Caco-2 (cell line): ENCODE data around the gene PGLYRP4. TPM values are rescaled to one million over a fixed set of nuclear protein-coding genes. Genes with fewer than 3 reads are reported as not detected.

Experiments
- BruUV-seq: library from RNA; stranded (reverse); fragments of 400-500 nt; replicated peaks from 2 replicates; lab custom pipeline; 2021; lab: Mats Ljungman, UMichigan
- CTCF ChIA-PET: fragments of 300-600 bp; sonication (Branson Sonifier 250); formaldehyde crosslinking; loops from one replicate; lab custom pipeline; 2022; ENCODE audit warnings: antibody characterized with exemption; lab: Charles Lee
- POLR2A ChIA-PET: fragments of 300-600 bp; sonication (Branson Sonifier 250); formaldehyde crosslinking; loops from one replicate; lab custom pipeline; 2022; ENCODE audit warnings: antibody characterized with exemption; lab: Charles Lee
- DNase-seq, 2 experiments: peaks; one replicate each; pipeline versions ENCODE4 v3.0.0 to v3.0.0-alpha.2; 2020 to 2022
- H3K27me3 ChIP-seq: replicated peaks from 2 replicates; pipeline ENCODE4 v1.6.0; 2011; ENCODE audit warnings: low read length; ENCODE audit not compliant: control insufficient read depth, insufficient read depth
- H3K36me3 ChIP-seq: 2 replicates; pipeline ENCODE4 v1.5.1; 2011; ENCODE audit warnings: low read length; ENCODE audit not compliant: control insufficient read depth, insufficient read depth
- H3K4me1 ChIP-seq: fragments of 250-450 bp; sonication (Bioruptor Pico); 2 replicates; pipeline ENCODE4 v1.5.1; 2020; ENCODE audit warnings: mild to moderate bottlenecking
- H3K4me3 ChIP-seq: 2 replicates; pipeline ENCODE4 v1.5.1; 2011; ENCODE audit warnings: low read depth, mild to moderate bottlenecking, control low read depth, low read length
- H3K9me3 ChIP-seq: fragments of 250-450 bp; sonication (Bioruptor Pico); 2 replicates; pipeline ENCODE4 v1.5.1; 2020; ENCODE audit warnings: mild to moderate bottlenecking, moderate library complexity
- H3K27ac Mint-ChIP-seq: one replicate; pipeline ENCODE4 v1.8.0; 2022; ENCODE audit warnings: mixed read lengths; ENCODE audit not compliant: unreplicated experiment
- H3K27me3 Mint-ChIP-seq: one replicate; pipeline ENCODE4 v1.8.0; 2022; ENCODE audit warnings: mixed read lengths; ENCODE audit not compliant: insufficient read depth, unreplicated experiment
- H3K36me3 Mint-ChIP-seq: one replicate; pipeline ENCODE4 v1.8.0; 2022; ENCODE audit warnings: mild to moderate bottlenecking, mixed read lengths; ENCODE audit not compliant: insufficient read depth, unreplicated experiment
- H3K4me1 Mint-ChIP-seq: one replicate; pipeline ENCODE4 v1.8.0; 2022; ENCODE audit warnings: low read depth, mixed read lengths; ENCODE audit not compliant: unreplicated experiment
- H3K4me3 Mint-ChIP-seq: one replicate; pipeline ENCODE4 v1.8.0; 2022; ENCODE audit warnings: mild to moderate bottlenecking, moderate library complexity, mixed read lengths; ENCODE audit not compliant: unreplicated experiment
- H3K9me3 Mint-ChIP-seq: one replicate; pipeline ENCODE4 v1.8.0; 2022; ENCODE audit warnings: mixed read lengths; ENCODE audit not compliant: unreplicated experiment
- intact Hi-C: fragments of 100-400 bp; cut with micrococcal nuclease; formaldehyde crosslinking; loops from one replicate; pipeline ENCODE4 v1.10.0; 2022; ENCODE audit not compliant: unreplicated experiment
- total RNA-seq: library from RNA; stranded (reverse); gene quantifications from 2 replicates; pipeline ENCODE4 v1.2.3, GENCODE V29; 2022
- TF ChIP-seq, protein P1 (sequence below), 2 experiments: fragments of 200-600 bp in 1 of 2; IDR thresholded peaks; 1 replicate in 1 of 2; 2 replicates in 1 of 2; pipeline versions ENCODE4 v1.5.1 to v1.8.0; 2011 to 2022; ENCODE audit warnings: antibody characterized with exemption in 1 of 2, control low read depth in 1 of 2, inconsistent platforms in 1 of 2, low read depth in 1 of 2, low read length in 1 of 2, mild to moderate bottlenecking in 1 of 2, moderate library complexity in 1 of 2; ENCODE audit not compliant: insufficient read depth in 1 of 2, severe bottlenecking in 1 of 2, unreplicated experiment in 1 of 2

The PGLYRP4 gene
- total RNA-seq, 1 experiment from 2014 or later, result not detected

DNA sequence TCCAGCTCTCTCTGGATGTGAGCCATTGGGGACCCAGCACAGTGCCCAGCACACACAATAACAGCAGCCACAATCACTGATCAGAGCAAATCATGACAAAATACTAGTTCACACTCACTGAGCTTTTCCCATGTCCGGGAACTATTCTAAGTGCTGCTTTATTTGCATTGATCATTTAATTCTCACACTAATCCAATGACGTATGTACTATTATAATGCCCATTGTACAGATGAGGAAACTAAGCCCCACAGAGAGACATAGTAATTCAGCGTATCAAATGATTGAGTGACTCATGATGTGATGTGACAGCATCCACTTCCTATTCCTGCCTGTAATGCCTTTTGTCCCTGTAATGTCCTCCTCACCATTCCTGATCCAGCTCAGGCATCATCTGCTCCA lies 44.2 kb upstream of the PGLYRP4 start:
- H3K4me3 ChIP-seq, result no peak overlapping the region
- CTCF ChIA-PET, result no interaction called here
- no TSS peak for BruUV-seq
- no peaks in the 10 kb centered on the region for H3K9me3 ChIP-seq
- no peaks in the 10 kb centered on the region for H3K36me3 ChIP-seq
- H3K27me3 ChIP-seq, result no peaks in the 10 kb centered on the region
- Mint-ChIP-seq H3K36me3 (no peaks in the 10 kb centered on the region), H3K4me1 (peaks cover 4% of the 10 kb centered on the region), H3K27ac (no peak overlapping the region), H3K4me3 (no peak overlapping the region), H3K27me3 (peaks cover 20% of the 10 kb centered on the region), H3K9me3 (no peaks in the 10 kb centered on the region)
- intact Hi-C loops, result no loop called here
- POLR2A ChIA-PET, result no interaction called here
- DNase-seq, result no peak
- TF ChIP-seq, protein P1, sequence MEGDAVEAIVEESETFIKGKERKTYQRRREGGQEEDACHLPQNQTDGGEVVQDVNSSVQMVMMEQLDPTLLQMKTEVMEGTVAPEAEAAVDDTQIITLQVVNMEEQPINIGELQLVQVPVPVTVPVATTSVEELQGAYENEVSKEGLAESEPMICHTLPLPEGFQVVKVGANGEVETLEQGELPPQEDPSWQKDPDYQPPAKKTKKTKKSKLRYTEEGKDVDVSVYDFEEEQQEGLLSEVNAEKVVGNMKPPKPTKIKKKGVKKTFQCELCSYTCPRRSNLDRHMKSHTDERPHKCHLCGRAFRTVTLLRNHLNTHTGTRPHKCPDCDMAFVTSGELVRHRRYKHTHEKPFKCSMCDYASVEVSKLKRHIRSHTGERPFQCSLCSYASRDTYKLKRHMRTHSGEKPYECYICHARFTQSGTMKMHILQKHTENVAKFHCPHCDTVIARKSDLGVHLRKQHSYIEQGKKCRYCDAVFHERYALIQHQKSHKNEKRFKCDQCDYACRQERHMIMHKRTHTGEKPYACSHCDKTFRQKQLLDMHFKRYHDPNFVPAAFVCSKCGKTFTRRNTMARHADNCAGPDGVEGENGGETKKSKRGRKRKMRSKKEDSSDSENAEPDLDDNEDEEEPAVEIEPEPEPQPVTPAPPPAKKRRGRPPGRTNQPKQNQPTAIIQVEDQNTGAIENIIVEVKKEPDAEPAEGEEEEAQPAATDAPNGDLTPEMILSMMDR (IDR thresholded peaks at IDR 0.05; ENCODE audit: insufficient read depth in 1 of 2, low read depth in 1 of 2, low read length in 1 of 2, severe bottlenecking in 1 of 2, unreplicated experiment in 1 of 2), result no peak
- H3K4me1 ChIP-seq, result no peaks in the 10 kb centered on the region

DNA sequence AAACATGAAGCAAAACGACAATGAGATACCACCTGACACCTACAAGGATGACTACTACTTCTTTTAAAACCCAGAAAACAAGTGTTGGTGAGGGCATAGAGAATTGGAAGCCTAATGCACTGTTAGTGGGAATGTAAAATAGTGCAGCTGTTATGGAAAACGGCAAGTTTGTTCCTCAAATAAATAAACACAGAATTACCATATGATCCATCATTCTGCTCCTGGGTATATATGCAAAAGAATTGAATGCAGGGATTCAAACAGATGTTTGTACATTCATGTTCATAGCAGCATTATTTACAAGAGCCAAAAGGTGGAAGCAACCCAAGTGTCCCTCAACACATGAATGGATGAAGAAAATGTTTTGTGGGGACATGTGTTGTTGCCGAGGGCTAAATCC lies 43.6 kb upstream of the PGLYRP4 start:
- Mint-ChIP-seq H3K9me3 (no peaks in the 10 kb centered on the region), H3K36me3 (no peaks in the 10 kb centered on the region), H3K27ac (no peak overlapping the region), H3K4me1 (peaks cover 4% of the 10 kb centered on the region), H3K27me3 (peaks cover 19% of the 10 kb centered on the region), H3K4me3 (no peak overlapping the region)
- Histone ChIP-seq H3K36me3 (no peaks in the 10 kb centered on the region), H3K4me3 (no peak overlapping the region), H3K27me3 (no peaks in the 10 kb centered on the region), H3K9me3 (no peaks in the 10 kb centered on the region), H3K4me1 (no peaks in the 10 kb centered on the region)
- DNase-seq, result no peak
- intact Hi-C loops, result no loop called here
- POLR2A ChIA-PET, result no interaction called here
- TF ChIP-seq, protein P1 (IDR thresholded peaks at IDR 0.05; ENCODE audit: insufficient read depth in 1 of 2, low read depth in 1 of 2, low read length in 1 of 2, severe bottlenecking in 1 of 2, unreplicated experiment in 1 of 2), result no peak
- BruUV-seq, result no TSS peak
- CTCF ChIA-PET, result no interaction called here

- no peaks in the 10 kb centered on the region; the same call in 1 of the 2 replicates for H3K27me3 ChIP-seq
- no peak within 1 kb of the TSS for H3K4me3 ChIP-seq
- Mint-ChIP-seq H3K4me3 (no peak within 1 kb of the TSS), H3K27me3 (peaks cover 18% of the 10 kb centered on the region), H3K4me1 (peaks cover 4% of the 10 kb centered on the region), H3K27ac (no peak within 1 kb of the TSS), H3K36me3 (no peaks in the 10 kb centered on the region), H3K9me3 (no peaks in the 10 kb centered on the region)
- TF ChIP-seq, protein P1 (IDR thresholded peaks at IDR 0.05; ENCODE audit: insufficient read depth in 1 of 2, low read depth in 1 of 2, low read length in 1 of 2, severe bottlenecking in 1 of 2, unreplicated experiment in 1 of 2), result no peak
- H3K36me3 ChIP-seq, result no peaks in the 10 kb centered on the region
- DNase-seq, result no peak
- intact Hi-C loops, result no loop called here
- H3K9me3 ChIP-seq, result no peaks in the 10 kb centered on the region
- no TSS peak for BruUV-seq
- CTCF ChIA-PET, result no interaction called here
- POLR2A ChIA-PET, result no interaction called here
- no peaks in the 10 kb centered on the region for H3K4me1 ChIP-seq
Measured at GRCh38 chr1:153390938-153391710, 42.5 kb upstream of the PGLYRP4 start, which contains the start of gene S100A8. Gene S100A8, minus strand, starts transcription at chr1:153391073. Its CDS starts 538 bp downstream, at chr1:153390535.
